ENCODE measurements around the gene ROR1. TPM values are rescaled to one million over a fixed set of nuclear protein-coding genes. Genes with fewer than 3 reads are reported as not detected.

ROR1 gene
- polyA plus RNA-seq, 3 donors = 30.6 to 39.3 (median 35.7) TPM

DNA sequence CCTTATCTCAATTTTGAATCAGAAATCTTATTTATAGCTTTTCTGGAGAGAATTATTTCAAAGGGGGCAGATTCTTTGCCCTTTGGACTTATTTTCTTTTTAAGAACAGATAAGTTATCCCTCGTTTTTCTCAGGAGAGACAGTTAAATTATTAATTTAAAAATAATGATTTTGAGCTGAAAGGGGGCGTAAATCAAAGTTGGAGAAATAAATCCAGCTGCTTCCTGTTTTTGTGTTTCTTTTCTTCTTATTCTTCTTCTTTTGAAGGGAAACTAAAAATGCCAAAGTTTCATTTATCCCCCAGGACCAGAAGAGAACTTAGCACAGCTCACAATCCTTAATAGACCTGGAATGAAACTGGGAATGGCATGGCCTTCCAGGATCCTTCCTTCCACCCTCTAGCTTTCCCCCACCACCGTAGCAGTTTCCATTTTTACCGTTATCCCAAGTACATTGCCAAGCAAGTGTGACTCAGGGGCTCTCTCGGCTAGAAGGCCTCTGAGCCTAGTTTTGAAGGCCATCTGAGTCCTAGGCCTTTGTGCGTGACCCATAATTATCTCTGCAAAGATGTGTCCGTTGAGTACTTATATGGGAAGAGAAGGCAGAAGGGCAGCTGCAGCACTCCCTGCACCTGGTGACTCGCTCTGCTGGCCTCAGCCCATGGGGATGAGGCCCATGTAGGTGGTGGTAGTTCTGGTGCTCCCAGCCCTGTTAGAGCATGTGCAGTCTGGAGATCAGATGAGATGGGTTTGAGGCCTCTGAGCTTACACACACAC is 181.7 kb downstream of the ROR1 start:
- DNase-seq (ENCODE audit: low read depth in 3 of 3, low spot score in 2 of 3) = no peak

DNA sequence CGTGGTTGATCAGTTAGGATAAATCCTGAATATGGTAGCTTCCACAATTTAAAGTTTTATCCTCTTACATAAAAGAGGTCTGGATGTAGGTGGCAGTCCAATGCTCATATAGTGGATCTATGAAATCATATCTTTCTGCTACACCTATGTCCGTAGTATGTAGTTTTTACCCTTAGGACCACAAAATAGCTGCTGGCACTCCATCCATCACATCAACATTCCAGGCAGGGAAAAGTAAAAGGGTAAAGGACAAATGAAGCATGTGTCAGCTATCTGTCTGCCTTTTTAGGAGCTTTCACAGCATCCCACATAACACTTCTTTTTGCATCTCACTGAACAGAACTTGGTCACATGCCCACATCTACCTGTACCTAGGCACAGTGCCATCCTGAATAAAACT is 184.7 kb downstream of the ROR1 start:
- no peak for DNase-seq (ENCODE audit: low read depth in 3 of 3, low spot score in 2 of 3)

DNA sequence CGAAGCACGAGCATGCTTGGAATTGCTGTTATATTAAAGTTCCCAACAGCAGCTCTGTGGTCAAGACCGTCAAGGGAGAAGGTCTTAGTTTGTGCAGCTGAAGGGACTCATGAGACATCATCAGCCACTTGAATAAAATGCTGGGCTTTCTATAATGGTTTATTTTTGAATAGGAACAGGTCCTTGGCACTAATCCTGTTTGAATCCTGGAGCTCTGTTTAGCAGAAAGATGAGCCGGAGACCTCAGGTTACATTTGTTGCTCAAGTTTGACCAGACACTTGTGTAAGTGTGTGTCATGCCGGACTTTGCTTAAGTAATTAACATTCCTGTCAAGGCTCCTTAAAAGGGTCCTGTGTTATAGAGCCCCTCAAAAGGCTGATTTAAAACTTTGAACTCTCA is 186.5 kb downstream of the ROR1 start:
- no peak for DNase-seq (ENCODE audit: low read depth in 3 of 3, low spot score in 2 of 3)

DNA sequence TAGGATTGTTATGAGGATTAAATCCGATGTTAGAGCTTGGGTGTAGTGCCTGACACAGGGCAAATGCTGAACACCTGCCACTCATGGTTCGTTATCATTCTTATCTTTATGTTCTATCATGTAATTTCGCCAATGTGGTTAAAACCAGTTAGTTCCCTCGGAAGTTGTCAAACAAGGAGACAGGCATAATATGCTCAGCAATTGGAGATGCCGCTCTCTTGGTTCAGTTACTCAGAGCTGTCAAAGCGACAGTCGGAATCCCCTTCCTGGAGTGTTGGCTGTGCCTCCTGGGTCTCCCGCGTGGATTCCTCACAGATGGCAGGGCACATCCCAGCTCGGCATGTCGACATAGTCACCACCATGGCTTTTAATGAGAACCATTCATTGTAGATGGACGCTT is 192.2 kb downstream of the ROR1 start:
- DNase-seq (ENCODE audit: low read depth in 3 of 3, low spot score in 2 of 3) = no peak

DNA sequence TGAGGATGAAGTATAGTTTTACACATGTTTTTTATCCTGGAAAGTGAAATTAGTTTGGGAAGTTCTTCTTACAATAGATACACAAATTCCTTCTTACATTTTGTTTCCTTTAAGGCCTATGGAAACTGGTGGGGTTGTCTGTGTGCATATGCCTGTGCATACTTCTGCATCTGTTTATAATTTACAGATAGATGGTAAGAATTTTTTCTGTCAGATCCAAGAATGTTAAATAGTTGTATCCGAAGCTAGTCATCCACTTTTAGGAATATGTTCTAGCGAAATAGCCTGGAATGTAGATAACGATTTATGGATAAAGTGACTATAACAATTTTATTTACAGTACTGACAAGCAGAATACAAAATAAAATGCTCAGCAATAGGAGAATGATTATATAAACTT is 194.1 kb downstream of the ROR1 start:
- DNase-seq (ENCODE audit: low read depth in 3 of 3, low spot score in 2 of 3) = no peak

DNA sequence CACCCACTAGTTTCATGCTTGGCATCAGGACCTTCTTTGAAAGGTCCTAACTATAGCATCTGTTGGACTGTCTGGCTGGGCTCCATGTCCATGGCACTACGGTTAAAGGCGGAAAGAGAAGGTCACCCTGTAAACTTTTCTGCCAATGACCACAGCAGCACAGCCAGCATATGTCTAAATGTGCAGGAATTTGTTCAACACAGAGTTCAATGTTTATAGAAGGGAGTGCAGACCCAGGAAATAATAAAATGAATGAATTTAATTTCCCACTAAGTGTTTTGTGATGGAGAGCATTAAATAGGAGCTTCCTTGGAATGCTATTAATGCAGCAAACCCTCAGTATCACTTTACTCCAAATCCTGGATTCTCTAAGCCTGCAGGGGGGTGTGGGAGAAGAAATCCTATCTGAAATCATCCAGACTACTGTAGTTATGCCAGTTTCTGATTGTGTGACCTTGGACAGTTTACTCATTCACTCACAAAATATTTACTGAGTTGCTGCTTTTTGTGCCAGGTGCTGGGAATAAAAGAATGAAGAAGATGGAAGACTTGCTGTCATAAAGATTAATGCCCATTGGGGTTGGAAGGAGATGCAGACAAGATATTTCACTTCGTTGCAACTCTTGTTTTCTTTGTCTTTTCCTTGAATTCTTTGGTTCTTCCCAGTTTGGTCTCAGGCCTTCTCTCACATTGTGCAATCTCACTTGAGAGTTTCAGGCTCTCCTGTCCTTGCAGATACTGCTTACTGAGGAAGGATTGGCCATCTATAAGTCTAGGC is 195.0 kb downstream of the ROR1 start:
- DNase-seq (ENCODE audit: low read depth in 3 of 3, low spot score in 2 of 3) = no peak

DNA sequence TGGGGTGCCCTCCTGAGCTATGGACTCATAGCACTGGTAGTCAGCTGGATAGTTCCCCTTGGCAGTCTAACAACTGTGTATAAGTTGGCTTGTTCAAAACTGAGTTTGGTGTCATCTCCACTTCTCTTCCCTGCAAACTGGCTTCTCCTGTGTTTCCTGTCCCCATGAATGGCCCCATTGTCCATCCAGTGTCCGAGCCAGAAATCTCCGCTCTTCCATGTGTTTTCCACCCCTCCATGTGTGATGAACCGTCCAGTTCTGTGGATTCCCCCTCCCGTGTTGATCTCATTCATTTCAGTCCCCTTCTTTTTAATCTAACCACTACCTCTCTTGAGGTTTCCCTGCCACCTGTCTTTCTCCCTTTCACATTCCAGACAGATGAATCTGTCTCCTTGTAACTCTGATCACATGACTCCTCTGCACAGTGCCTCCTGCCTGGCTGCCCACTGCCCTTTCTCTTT is 195.7 kb downstream of the ROR1 start:
- no peak for DNase-seq (ENCODE audit: low read depth in 3 of 3, low spot score in 2 of 3)

DNA sequence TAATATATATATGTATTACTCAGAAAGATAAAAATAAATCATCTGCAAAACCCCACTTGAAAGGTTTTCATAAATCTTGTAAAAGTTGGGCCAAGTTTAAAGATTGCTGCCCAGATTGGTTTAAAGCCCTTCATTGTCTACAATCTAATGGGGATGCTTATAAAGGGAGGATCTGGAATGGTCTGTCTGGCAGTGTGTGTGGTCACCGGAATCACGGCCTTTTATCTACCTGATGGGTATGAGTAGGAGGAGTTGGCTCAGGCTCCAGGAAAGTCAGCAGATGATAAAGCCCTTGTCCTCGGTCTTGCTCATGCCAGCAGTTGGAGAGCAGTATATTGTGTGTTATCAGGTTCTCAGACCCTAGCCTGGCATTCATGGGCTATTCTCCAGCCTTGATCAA is 197.7 kb downstream of the ROR1 start:
- no peak for DNase-seq (ENCODE audit: low read depth in 3 of 3, low spot score in 2 of 3)

DNA sequence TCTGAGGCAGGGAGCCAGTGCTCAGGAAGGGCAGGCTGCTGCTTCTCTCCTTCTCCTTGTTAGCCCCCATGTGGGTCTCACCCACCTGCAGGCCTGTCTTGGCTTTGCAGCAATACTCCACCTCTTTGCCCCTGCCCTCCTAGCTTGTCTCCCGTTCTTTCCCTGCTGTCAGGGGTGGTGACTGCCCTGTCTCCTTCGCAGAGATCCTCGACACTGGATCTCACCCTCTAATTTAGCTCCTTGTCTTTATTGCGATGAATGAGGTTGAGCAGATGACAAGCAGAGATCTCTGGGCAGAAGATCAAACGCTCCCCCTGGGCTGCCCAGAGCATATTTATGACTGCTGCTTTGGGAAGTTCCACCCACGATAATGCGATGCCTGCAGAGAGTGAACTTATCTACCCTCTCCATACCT is 199.2 kb downstream of the ROR1 start:
- DNase-seq (ENCODE audit: low read depth in 3 of 3, low spot score in 2 of 3) = no peak

DNA sequence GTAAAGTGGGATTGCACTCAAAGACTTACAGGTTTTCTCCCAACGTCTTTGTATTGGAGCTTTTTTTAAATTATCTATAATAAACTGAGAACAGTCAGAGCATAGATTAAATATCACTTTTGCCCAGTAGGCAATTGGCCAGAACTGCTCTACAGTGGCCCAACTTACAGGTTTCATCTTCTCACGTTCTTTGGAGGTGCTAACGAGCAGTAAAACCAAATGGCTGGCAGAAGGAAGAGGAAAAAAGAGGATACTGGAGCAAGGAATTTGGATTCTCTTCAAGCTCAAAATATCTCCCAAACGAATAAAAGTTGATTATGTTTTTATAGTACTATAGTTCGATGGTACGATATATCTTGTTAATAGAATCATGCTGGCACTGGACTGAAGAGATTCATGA is 201.1 kb downstream of the ROR1 start:
- DNase-seq (ENCODE audit: low read depth in 3 of 3, low spot score in 2 of 3) = no peak

DNA sequence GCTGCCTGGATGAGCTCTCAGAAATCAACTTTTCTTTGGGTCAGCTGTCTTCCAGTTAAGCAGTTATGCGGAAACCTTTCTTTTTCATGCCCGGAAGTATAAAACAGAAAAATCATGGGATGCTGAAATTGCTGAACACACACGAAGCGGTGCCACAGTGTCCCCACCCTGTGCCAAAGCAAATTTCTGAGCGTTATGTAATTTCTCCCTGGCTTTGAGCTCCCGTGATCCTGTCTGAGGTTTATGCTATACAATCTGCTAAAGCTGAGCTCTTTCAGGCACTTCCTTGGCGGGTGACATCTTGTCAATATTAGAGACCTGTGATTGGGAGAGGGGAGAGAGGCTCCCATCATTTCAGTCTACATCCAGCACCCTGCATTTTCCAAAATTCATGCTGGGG is 201.7 kb downstream of the ROR1 start:
- DNase-seq (ENCODE audit: low read depth in 3 of 3, low spot score in 2 of 3) = no peak

DNA sequence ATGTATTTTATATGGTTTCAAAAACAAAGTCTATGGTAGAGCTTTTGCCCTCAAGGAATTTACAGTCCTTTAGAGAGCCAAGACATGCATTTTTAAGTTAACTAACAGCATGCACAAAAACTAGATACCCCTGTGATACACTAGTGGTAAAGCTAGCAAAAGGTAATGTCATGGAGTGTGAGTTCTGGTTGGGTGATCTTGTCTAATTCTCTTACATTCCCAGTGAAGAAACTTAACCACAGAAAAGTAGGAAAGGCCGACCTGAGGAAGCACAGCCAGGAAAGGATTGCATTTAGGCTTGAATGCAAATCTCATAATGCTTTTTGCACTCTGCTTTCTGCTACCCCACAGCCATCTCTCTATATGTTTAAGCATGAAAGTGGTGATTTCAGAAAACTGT is 202.2 kb downstream of the ROR1 start:
- DNase-seq (ENCODE audit: low read depth in 3 of 3, low spot score in 2 of 3) = no peak

DNA sequence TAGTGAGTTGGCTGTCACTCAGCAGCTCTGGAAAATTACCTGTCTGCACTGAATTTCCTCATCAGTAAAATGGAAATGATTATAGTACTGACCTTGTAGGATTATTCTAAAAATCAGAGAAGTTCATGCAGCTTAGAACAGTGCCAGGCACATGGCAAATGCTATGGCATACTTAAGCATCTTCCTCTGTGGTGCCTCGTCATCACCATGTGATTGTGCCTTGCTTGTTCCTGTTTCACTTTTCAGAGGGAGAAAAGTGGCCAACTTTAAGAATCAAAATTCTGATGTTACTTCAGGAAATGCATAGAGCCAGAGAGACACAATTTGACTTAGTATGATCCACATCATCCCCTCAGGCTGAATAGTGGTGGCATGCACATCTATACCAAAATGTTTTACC is 203.6 kb downstream of the ROR1 start:
- DNase-seq (ENCODE audit: low read depth in 3 of 3, low spot score in 2 of 3) = no peak

DNA sequence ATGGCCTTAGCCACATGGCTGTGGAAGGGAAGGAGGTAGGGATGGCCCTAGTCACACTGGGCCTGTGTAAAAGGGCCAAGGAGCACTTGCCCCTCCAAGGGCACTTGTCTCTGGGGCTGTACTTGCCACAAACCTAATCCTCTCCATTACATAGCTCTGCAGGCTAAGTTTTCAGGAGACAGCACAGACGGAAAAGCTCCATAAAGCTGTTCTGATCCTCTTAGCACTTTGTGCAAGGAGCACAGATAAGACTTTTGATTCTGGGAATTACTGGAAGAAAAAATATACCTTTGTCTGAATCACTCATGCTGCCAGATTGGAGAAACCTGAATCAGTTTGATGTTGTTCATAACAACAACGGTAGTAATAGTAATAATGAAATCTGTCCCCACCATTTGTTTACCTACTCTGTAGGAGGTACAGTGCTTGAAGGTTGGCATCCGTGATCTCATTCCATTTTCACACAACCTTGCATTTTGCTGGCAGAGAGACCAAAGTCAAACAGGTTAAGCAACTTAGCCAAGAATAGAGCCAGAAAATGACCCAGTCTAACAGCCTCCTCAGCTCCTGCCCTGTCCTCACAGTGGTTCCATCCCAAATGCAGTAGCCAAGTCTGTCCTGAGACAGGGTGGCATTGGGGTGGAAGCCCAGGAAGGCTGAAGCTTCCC is 207.1 kb downstream of the ROR1 start:
- DNase-seq (ENCODE audit: low read depth in 3 of 3, low spot score in 2 of 3) = no peak

DNA sequence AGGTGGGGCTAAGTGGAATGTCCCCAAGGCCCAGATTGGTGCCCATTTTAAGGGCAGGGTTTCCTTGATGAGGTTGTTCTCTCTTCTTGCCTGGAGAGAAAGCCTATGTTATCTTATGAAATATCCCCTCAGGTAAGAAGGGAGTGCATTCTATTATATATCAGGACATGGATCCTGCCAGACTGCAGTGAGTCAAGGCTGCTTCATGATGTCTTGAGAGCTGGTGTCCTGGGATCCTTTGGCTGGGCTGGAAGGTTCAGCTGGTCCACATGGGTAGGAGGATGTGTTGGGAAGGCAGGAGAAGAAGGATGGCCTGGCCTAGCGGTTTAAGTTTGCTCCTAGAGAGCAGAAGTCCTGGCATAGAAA is 207.6 kb downstream of the ROR1 start:
- no peak for DNase-seq (ENCODE audit: low read depth in 3 of 3, low spot score in 2 of 3)

DNA sequence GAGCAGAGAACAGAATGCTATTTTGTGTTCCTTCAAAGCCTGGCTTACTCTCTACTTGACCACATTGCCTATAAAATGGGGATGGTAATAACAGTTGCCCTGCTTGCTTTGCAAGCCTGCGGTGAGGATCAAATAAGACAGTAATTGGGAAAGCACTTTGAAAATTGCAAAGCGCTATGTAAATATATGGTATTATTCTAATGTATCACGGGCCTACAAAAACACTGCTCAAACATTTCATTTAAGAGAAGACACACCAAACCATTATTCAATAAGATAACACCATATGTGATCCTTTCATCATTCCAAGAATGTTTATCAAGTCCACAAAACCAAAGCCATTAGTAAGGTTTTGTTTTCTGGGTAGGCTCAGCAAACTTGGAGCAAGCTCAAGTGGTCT is 208.4 kb downstream of the ROR1 start:
- no peak for DNase-seq (ENCODE audit: low read depth in 3 of 3, low spot score in 2 of 3)

DNA sequence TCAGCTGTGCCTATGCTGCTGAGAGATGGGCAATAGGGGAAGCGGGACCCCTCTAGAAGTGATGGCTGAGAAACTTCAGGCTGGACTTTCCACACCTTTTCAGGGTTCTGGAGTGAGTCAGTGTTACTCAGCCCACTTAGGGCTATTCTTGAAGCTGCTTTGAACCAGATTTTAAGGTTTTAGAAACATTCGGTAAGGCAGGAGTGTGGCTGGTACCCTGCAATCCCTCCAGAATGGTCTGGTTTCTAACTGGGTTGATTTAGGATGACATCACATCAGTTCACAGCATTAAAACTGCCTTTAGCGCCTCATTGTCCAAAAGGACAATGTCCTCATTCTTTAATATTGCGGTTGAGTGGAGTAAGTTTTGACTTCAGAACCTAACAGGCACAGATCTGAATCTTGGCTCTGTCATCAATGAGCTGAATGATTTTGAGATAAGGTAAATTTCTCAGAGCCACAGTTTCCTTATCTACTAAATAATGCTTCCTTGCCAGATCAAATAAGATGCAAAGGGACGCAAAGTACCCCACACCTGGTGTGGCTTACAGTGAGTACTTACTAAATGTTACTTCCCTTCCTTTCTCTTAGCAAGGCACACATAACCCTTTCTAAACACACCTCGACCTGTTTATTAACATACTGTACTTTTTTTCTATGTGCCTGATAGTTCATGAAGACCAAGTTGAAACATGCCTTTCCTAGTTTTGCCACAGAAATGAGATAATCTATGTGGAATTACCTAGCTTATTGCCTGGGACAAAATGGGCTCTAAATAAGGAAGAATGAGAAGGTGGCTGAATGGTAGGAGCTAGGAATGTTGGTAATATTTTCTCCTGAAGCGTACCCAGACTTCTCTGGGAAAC is 209.8 kb downstream of the ROR1 start:
- no peak for DNase-seq (ENCODE audit: low read depth in 3 of 3, low spot score in 2 of 3)

DNA sequence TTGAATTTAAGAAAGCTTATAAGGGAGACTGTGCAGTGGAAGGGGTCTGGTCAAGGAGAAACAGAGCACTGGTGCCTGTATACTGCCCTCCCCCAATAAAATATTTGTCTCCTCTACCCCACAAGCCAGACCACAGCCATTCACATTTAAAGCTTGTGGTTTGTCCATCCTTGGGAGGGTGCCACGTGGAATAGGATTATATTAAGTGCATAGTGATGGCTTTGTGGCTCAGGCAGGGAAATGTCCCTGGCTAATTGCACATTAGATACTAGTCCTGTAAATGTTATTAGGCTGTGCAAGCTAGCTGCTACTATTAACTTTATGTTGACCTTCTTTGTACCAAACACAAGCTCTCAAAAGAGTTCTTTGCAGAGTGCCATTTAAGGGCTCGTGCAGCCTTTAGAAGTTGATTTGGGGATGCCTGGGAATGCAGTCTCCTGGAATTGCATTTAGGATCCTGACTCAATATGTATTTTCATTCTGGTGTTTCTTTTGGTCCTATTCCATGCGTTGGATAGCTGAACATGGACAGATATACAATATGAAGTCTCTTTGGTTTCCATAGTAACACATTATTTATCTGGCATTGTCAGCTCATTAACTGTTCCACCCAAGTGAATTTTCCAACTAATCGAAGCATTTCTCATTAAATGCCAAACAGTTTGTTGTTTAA is 210.6 kb downstream of the ROR1 start:
- DNase-seq (ENCODE audit: low read depth in 3 of 3, low spot score in 2 of 3) = no peak

DNA sequence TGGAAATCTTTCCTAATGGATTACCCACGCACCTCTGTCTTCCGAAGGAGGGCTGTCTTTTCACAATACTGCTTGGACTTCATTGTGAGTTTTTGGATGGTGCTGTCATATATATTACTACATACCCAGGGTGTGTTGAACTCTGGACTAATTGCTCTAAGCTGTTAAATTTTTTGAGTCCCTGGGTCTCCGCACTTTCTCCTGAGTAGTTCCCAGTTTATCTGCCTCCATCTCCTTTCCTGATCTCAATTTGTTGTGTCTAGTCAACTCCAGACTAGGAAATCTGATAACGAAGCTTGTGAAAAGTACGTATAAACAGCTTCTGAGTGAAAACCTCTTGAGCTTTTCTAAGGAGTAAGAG is 211.1 kb downstream of the ROR1 start:
- DNase-seq (ENCODE audit: low read depth in 3 of 3, low spot score in 2 of 3) = no peak

DNA sequence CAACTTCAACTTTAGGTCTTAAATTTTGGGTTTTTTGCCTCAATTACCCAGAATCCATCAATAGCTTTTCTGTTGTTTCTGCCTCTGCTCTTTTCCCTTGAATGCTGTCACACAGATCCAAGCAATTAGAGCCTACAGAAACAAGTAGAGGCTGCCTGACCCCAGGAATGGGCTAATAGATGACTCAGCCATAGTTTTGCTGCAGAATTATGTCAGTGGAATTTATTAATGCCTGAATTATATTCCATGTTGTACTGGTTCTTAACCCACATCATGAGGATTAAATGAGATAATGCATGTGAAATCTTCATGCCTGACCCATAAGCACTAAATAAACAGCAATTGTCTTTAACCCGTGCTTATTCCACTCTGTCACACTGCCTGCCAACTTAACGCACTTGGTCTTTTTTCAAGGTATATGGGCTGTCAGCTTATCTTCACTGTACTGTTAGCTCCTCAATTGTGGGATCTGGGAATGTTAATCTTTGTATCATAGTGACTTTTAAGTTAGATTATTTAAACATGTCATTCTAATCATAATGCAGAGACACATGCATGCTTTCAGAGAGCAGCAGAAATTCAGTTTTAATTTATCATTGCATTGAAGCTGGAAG is 213.3 kb downstream of the ROR1 start:
- DNase-seq (ENCODE audit: low read depth in 3 of 3, low spot score in 2 of 3) = no peak

Data from right renal cortex interstitium (tissue), 3 donors.